NK-92 (cell line): Measurements from ENCODE around the gene GADL1.

Experiments
- DNase-seq: peaks from one replicate; lab custom pipeline; 2025; ENCODE audit not compliant: unreplicated experiment; lab: John Stamatoyannopoulos, UW

GADL1 gene

GRCh38 chr3:30878862-30879261 is 15.6 kb downstream of the GADL1 start:
- DNase-seq = no peak

- DNase-seq = no peak
These were observed 19.0 kb downstream of the GADL1 start for GRCh38 chr3:30875505-30875904.

- DNase-seq = no peak
These were observed 20.8 kb downstream of the GADL1 start for GRCh38 chr3:30873671-30874070.

GRCh38 chr3:30872879-30873278 is 21.6 kb downstream of the GADL1 start:
- no peak for DNase-seq

GRCh38 chr3:30871720-30872119 is 22.7 kb downstream of the GADL1 start:
- no peak for DNase-seq

- DNase-seq = no peak
These were observed 29.6 kb downstream of the GADL1 start for GRCh38 chr3:30864836-30865235.

GRCh38 chr3:30864132-30864531 is 30.3 kb downstream of the GADL1 start:
- no peak for DNase-seq

- DNase-seq = no peak
These were observed 32.5 kb downstream of the GADL1 start for GRCh38 chr3:30862004-30862403.

GRCh38 chr3:30858894-30859389 is 35.5 kb downstream of the GADL1 start:
- no peak for DNase-seq

GRCh38 chr3:30855400-30856292 is 38.8 kb downstream of the GADL1 start:
- DNase-seq = no peak

- no peak for DNase-seq
These were observed 41.6 kb downstream of the GADL1 start for GRCh38 chr3:30852833-30853232.

GRCh38 chr3:30848087-30848779 is 46.2 kb downstream of the GADL1 start:
- DNase-seq = no peak

GRCh38 chr3:30847592-30847991 is 46.9 kb downstream of the GADL1 start:
- DNase-seq = no peak

GRCh38 chr3:30845606-30846005 is 48.9 kb downstream of the GADL1 start:
- no peak for DNase-seq

GRCh38 chr3:30843877-30844276 is 50.6 kb downstream of the GADL1 start:
- no peak for DNase-seq

GRCh38 chr3:30836141-30836540 is 58.3 kb downstream of the GADL1 start:
- no peak for DNase-seq

- DNase-seq = no peak
These were observed 58.8 kb downstream of the GADL1 start for GRCh38 chr3:30835667-30836066.

- DNase-seq = no peak
These were observed 61.4 kb downstream of the GADL1 start for GRCh38 chr3:30832961-30833575.

GRCh38 chr3:30827080-30827479 is 67.4 kb downstream of the GADL1 start:
- DNase-seq = no peak

GRCh38 chr3:30826531-30826942 is 67.9 kb downstream of the GADL1 start:
- DNase-seq = no peak

GRCh38 chr3:30819067-30819798 is 75.2 kb downstream of the GADL1 start:
- no peak for DNase-seq
